HuH-7 (cell line): ENCODE results near the gene SNAPC3.
"Not testable (repeated sequence)": the region's sequence is repeated elsewhere in the genome, so short reads cannot be mapped to it uniquely, and the experiment has no call there.

Experiments
- DNase-seq: peaks from one replicate; pipeline ENCODE4 v3.0.0; 2011; ENCODE audit warnings: low spot score

SNAPC3 gene

DNA sequence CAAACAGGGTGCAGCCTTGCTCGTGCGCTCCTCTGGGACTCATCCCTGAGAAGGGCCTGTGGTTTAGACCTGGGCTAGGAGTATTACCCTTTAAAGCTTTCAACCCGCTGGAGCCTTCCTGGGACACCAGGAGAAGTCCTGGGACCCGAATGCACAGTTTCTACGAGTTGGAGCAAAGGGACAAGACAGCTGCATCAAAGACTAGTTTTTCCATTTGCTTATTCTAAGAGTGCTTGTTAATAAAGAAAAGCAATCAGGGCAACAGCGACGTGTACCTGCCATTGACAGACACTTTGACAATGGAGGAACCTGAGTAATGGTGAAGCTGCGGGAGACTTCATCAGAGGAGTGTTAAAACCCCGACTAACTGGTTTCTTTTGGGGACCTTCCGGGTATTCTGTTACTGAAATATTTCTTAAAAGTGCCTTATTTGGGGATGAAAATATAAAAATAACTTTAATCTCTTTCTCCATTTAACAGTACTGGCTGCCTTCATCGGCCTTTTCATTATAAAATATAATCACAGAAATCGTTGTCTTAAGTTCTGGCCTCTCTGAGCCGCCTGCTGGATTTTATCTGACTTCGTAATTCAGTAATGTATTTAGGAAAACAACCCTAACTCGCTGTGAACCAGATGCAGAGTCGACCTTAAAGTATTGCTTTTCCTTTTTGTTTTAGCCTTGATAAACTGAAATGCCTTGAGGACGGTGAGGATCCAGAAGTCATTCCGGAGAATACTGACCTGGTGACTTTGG is 732 bp downstream of the SNAPC3 start:
- DNase-seq = no peak

DNA sequence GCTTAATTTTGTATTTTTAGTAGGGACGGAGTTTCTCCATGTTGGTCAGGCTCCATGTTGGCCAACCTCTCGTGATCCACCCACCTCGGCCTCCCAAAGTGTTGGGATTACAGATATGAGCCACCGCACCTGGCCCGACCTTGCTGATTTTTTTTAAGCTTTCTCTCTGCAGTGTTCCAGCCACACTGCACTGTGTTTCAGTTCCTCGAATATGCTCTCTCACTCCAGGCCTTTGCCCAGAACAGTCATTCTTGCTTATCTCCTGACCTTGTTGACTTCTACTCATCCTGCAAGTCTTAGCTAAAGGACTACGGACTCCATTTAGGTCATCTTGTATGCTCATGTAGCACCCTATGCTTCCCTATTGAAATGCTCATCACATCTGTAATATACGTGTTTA is 3.3 kb downstream of the SNAPC3 start:
- DNase-seq = no peak

DNA sequence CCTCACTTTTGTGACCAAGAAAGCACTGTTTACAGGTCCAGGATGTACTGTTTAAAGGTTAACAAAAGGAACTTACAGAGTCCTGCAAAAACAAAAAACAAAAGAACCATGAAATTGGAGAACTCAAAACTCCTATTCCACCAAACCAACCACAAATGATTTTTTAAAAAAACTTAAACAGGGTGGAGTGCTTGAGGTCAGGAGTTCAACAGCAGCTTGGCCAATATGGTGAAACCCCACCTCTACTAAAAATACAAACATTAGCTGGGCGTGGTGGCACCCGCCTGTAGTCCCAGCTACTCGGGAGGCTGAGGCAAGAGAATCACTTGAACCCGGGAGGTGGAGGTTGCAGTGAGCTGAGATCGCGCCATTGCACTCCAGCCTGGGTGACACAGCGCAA is 5.0 kb downstream of the SNAPC3 start:
- not testable (repeated sequence) for DNase-seq

DNA sequence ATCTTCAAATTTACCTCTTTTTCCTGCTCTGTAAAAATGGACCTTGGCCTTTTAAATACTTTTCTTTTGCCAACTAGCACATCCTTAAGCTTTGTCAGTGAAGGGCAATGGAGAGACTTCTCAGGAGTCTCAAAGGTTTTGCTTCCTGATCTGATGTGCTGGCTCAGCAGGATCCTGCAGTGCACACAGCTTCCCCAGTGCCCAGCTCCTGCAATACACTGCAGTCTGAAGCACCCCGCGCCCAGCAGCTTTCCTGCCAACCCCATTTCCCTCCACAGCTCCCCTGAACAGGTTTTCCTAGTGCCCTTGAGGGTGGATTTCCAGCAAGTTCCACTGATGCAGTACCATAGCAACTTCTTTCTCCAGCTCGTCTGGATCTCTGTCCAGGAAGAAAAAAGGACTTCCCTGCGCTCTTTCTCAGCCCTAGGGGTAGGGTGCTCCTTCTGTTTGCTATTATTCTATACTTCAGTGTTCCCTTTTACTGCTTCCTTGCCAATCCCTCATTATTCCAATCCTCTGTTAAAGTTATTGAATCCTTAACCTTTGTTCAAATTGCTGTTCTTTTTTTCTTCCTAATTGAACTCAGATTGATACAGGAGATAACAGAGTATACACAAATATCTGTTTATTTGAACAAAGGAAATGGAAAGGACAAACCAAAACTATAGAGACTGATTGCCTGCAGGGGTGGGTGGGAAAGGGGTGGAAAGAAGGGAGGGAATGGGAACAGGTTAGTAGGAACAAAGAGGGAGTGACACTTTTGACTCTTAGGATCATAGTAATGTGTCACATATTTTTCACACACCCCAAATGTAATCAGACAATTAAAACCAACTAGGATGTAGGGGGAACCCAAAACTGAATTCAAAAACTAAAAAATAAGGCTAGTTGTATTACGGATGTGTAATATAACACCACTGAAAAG is 8.5 kb downstream of the SNAPC3 start:
- DNase-seq = no peak

DNA sequence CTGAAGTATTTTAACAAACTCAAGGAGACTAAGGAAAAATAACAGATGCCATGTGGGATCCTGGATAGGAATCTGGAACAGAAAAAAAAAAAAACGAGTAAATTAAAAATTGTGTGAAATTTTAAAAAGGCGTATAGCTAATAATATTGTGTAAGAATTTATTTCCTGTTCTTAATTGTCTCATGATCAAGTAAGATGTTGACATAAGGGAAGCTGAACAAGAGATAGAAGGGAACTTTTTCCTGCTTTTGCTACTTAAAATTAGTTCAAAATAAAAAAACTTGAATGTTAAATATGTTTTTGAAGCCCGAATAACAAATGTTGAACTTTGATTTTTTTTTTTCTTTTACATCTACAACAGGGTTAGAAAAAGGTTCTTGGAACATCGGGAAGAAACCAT is 10.5 kb downstream of the SNAPC3 start:
- no peak for DNase-seq

DNA sequence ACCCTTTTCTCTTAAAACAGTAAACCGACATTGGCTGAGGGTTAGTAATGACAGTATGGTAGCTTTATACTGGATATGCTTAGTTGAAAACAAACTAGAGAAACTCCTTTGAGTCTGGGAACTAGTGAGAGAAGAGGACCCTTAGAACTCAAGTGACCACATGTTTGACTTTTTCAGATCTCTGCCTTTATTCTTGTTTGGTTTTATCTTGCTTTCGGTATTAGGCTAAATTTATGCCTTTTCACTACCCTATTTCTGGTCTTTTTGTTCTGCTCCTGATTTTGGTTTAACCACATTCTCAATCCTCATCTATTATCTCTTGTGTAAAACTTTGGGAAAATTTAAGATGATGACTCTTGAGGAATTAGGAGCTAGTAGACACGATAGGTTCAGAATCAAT is 11.0 kb downstream of the SNAPC3 start:
- no peak for DNase-seq

DNA sequence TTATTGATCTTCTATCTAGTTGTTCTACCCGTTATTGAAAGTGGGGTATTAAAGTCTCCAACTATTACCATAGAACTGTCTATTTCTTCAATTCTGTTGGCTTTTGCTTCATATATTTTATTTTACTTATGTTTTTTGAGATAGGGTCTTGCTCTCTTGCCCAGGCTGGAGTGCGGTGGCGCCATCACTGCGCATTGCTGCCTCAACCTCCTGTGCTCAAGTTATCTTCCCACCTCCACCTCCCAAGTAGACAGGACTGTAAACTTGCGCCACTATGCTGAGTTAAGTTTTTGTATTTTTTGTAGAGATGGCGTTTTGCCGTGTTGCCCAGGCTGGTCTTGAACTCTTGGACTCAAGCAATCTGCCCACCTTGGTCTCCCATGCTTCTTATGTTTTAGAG is 16.2 kb downstream of the SNAPC3 start:
- DNase-seq = no peak

DNA sequence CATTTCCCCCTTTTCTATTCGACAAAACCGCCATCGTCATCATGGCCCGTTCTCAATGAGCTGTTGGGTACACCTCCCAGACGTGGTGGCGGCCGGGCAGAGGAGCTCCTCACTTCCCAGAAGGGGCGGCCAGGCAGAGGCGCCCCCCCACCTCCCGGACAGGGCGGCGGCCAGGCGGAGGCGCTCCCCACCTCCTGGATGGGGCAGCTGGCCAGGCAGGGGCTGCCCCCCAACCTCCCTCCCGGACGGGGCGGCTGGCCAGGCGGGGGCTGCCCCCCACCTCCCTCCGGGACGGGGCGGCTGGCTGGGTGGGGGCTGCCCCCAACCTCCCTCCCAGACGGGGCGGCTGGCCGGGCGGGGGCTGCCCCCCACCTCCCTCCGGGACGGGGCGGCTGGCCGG is 19.2 kb downstream of the SNAPC3 start:
- not testable (repeated sequence) for DNase-seq

DNA sequence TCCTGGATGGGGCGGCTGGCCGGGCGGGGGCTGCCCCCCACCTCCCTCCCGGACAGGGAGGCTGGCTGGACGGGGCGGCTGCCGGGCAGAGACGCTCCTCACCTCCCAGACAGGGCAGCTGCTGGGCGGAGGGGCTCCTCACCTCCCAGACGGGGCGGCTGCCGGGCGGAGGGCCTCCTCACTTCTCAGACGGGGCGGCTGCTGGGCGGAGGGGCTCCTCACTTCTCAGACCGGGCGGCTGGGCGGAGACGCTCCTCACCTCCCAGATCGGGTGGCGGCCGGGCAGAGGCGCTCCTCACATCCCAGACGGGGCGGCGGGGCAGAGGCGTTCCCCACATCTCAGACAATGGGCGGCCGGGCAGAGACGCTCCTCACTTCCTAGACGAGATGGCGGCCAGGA is 19.6 kb downstream of the SNAPC3 start:
- not testable (repeated sequence) for DNase-seq

DNA sequence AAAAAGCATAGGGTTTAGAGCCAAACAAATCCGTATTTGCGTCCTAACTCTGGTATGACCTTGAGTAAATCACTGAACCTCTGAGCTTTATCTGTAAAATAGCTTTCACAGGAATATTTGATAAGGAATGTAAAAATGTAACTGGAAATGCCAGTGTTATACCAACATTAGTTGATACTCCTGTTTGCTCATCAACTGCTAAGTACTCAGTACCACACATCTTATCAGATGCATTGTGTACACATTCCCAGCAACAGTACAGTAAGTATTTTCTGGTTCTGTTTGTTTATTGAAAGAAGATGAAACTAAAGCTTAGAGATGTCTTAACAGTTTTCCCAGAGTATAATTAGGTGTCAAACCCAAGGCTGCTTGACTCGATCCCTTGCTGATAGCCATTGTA is 21.5 kb downstream of the SNAPC3 start:
- no peak for DNase-seq

DNA sequence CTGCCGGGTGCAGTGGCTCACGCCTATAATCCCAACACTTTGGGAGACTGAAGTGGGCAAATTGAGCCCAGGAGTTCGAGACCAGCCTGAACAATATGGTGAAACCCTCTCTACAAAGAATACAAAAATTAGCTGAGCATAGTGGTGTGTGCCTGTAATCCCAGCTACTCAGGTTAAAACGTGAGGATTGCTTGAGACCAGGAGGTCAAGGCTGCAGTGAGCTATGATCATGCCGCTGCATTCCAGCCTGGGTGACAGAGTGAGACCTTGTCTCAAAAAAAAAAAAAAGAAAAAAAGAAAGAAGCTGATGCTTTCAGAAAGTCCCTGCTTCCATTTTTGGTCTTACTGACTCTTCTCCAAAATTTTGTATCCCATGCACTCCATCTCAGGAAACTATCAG is 31.3 kb downstream of the SNAPC3 start:
- DNase-seq = no peak

DNA sequence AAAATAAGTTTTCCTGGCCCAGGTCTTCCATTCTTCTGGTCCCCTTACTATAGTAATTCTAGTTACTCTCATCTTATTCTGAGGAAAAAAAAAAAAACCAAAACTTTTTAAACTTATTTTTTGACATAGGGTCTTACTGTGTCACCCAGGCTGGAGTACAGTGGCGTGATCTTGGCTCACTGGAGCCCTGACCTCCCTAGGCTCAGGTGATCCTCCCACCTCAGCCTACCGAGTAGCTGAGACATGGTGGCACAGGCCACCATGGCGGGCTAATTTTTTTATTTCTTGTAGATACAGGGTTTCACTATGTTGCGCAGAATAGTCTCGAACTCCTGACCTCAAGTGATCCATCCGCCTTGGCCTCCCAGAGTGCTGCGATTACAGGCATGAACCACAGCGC is 38.4 kb downstream of the SNAPC3 start:
- no peak for DNase-seq

DNA sequence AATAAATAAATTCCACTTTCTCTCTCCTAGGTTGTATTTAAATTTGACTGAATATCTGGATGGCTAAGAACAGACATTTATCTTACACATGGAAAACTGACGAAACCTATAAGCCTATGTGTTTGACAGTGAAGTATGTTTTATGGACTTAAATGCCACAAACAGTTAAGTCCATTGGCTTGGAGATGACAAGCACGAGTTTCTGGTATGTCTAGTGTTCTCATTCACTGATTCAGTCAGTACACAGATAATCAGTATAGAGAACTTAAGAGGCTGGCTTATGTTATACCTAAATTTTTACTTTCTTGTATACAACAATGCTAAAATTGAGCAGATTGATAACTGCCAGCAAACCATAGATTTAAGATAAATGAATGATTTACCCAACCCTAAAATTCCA is 38.9 kb downstream of the SNAPC3 start:
- DNase-seq = no peak

DNA sequence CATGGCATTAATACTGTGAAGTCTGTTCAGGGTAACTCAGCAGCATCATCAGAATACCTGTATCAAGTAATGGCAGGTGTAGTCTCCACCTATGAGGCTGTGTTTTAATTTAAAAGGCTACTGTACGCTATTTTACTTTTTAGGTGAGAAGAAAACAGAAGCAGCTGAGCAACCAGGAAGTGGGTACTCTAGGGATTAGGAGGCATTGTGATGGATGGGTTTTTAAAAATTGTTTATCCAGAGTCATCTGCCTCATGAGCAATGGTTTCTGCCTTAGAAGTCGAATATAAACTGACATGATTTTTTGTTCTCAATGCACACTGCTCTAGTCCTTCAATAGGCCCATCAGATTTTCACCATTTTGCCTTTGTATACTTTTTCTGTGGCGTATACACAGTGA is 45.5 kb downstream of the SNAPC3 start:
- no peak for DNase-seq

DNA sequence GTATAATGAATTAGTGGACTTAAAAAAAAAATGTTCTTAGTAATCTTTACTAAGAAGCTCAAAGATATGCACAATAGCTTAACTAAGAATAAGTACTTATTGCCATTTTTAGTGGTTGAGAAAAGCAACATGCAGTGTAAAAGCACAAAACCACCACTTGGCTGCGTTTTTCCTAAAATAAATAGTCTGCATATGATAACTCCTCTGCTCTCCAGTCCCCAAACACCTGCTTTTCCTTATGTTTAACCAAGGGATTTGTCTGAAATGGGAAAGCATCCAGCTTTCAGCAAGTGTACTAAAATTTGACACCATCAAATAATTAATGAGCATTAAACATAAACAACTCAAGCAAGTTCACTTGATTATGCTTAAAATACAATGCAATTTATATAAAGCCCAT is 46.7 kb downstream of the SNAPC3 start:
- DNase-seq = no peak

DNA sequence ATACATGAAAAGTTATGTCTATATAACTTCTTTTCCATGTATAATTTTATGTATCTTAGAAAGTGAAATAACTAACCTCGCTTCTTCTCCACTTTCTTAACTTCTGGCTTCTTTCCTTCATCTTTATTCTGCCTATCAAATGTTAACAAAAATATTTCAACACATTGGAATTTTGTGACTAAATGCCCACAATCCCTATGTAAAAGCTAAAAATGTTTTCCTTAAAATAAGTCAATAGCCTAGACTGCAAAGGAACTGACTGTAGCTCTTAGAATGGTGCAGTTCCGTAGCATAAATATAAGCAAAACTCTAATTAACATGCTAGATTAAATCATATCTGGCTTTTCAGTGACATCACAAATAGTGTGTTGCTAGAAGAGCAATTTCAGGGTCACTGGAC is 47.2 kb downstream of the SNAPC3 start:
- DNase-seq = no peak

DNA sequence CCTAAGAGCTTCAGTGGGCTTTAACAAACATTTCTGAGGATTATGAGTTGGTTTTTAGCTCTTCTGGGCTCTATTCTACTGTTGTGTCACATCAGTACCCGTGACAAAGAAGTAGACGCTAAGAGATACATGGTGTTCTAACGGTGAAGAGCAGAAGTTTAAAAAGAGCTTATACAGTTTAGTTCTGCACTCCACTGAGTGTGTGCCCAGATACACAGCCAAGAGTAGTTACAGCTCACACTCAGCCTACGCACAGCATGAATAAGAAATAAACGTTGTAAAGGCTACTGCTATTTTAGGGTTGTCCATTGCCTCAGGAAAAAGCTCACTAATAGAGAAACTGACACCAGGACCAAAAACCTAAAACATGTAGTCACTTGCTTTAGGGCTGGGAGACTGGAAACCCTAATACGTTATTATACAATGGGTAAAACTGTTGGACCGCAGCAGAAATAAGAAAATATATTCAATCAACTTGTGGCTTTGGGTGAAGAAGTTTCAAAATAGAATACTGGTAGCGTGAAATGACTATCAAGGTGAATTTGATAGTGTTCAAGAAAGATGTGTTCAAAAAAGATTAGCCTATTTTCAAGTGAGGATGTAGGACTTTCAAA is 53.4 kb downstream of the SNAPC3 start:
- DNase-seq = no peak

DNA sequence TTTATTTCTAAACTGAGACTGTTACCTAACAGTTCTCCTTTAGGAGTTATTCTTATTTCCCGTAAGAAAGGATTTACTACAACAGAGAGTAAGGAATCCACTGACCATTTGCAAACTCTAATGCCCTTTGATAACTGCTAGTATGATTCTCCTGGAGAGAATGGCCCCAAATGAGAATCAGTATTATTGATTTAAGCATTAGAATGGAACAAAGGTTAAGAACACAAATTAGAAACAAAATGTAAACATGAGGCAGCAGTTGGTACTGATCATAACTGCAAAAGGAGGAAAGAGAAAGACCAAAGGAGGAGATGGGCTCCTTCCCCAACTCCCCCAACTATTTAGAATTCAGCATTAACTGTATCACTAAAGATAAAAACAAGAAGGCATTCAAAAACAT is 57.4 kb downstream of the SNAPC3 start:
- DNase-seq = no peak

DNA sequence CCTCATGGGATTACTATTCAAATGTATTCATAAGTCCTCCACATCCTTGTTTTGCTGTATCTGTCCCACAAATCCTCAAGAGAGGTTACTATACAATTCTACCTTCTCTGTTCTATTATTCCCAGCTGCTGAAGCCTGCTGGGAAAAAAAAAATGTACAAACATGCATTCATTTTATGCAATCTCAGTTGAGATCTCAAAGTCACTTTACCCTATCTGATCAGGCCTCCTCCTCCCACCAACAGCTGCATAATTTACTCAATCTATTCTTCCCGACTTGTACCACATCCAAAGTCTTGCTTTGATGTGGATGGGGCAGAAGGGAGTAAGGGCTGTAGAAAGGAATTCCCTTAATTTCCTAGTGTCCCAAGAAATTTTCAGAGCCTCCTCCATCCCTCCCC is 59.5 kb downstream of the SNAPC3 start:
- no peak for DNase-seq

DNA sequence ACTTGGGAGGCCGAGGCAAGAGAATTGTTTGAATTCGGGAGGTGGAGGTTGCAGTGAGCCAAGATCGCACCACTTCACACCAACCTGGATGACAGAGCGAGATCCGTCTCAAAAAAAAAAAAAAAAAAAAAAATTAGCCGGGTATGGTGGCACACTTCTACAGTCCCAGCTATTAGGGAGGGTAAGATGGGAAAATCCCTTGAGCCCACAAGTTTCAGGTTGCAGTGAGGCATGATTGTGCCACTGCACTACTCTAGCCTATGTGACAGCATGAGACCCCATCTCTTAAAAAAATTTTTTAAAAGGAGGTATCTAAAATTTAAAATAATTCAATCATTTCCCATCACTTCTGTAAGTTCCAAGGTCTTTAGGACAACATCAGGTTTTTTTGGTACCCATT is 62.1 kb downstream of the SNAPC3 start:
- DNase-seq = no peak

DNA sequence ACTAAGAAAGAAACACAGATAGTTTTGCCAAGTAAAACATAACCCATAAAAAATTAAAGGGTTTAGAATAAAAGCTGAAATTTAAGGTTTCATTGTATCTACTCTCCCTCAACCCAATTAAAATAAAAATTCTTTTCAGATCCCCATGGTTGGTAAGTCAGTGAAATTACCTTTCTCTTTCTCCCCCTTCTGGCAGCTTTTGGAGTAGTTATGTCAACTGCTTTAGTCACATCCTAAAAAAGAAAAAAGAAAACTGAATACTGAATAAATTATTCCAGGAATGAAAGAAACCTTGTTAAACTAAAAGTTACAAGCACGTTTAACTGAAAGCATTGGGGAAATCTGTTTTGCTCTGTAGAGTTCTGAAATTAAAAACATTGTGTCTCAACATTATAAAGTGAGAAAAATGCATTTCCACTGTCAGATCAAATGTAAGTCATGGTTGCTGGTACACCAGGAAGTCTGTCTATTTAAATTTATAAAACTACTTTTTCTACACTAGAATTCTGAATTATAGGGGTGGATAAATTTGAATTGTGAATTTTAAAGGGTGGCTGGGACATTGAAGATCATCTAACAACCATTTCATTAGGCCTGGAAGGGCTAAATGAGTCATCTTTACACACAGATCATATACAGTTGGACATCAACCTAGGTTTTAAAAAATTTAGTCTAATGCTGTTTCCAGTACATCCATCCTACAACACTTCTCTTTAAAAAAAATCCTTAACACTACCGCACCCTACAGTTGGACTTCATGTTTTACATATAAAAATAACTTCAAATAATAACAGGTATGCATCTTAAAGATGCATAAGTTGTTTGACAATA is 63.4 kb downstream of the SNAPC3 start:
- no peak for DNase-seq

DNA sequence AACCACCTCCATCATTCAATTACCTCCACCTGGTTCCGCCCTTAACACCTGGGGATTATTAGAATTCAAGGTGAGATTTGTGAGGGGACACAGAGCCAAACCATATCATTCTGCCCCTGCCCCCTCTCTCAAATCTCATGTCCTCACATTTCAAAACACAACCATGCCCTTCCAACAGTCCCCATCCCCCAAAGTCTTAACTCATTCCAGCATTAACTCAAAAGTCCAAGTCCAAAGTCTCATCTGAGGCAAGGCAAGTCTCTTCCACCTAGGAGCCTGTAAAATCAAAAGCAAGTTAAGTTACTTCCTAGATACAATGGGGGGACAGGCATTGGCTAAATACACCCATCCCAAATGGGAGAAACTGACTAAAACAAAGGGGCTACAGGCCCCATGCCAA is 69.3 kb downstream of the SNAPC3 start:
- DNase-seq = no peak
